Measurements from ENCODE around the gene NUDCD2.

- TF ChIP-seq CTCF (IDR thresholded peaks at IDR 0.05; ENCODE audit: insufficient read depth, low read depth, low read length) (no peak), EZH2 (IDR thresholded peaks at IDR 0.05; ENCODE audit: insufficient read depth, low read length) (no peak)
Observed at GRCh38 chr5:163459462-163459818, 462 bp downstream of the NUDCD2 start.
